Upper lobe of left lung (tissue), 4 donors: ENCODE results near the gene PSTK.

Source experiments
- EP300 ChIP-seq, 4 donors: sonication (generic); formaldehyde crosslinking; IDR thresholded peaks; one replicate each; pipeline ENCODE4 v1.5.1; 2017; ENCODE audit warnings: antibody characterized with exemption in 4 of 4, control low read depth in 2 of 4
- TF ChIP-seq, protein P1 (sequence below), 6 experiments: fragments of 450-650 bp in 4 of 6; fragments of 200-600 bp in 2 of 6; sonication (generic) in 2 of 6; IDR thresholded peaks; one replicate each; pipeline ENCODE4 v1.5.1; 2016 to 2019; ENCODE audit warnings: antibody characterized with exemption in 6 of 6

DNA sequence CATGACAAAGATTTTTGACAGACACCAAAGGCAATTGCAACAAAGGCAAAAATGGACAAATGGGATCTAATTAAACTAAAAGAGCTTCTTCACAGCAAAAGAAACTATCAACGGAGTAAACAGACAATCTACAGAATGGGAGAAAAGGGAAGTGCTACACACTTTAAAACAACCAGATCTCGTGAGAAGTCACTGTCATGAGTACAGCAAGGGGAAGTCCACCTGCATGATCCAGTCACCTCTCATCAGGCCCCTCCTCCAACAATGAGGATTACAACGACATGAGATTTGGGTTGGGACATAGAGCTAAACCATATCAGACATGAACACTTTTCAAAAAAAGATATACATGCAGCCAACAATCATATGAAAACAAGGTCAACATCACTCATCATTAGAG, 11.5 kb upstream of the PSTK start:
- no peak for TF ChIP-seq EP300 (IDR thresholded peaks at IDR 0.05)
- TF ChIP-seq, protein P1, sequence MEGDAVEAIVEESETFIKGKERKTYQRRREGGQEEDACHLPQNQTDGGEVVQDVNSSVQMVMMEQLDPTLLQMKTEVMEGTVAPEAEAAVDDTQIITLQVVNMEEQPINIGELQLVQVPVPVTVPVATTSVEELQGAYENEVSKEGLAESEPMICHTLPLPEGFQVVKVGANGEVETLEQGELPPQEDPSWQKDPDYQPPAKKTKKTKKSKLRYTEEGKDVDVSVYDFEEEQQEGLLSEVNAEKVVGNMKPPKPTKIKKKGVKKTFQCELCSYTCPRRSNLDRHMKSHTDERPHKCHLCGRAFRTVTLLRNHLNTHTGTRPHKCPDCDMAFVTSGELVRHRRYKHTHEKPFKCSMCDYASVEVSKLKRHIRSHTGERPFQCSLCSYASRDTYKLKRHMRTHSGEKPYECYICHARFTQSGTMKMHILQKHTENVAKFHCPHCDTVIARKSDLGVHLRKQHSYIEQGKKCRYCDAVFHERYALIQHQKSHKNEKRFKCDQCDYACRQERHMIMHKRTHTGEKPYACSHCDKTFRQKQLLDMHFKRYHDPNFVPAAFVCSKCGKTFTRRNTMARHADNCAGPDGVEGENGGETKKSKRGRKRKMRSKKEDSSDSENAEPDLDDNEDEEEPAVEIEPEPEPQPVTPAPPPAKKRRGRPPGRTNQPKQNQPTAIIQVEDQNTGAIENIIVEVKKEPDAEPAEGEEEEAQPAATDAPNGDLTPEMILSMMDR (IDR thresholded peaks at IDR 0.05), result no peak
